GM18502 (cell line): ENCODE data around the gene S100B.
"Not testable (repeated sequence)": the region's sequence is repeated elsewhere in the genome, so short reads cannot be mapped to it uniquely, and the experiment has no call there.

Experiments used
- ATAC-seq: cut with Tn5 transposase; IDR thresholded peaks from one replicate; pipeline ENCODE4 v1.9.1; 2021; ENCODE audit warnings: mild to moderate bottlenecking; ENCODE audit not compliant: unreplicated experiment, poor library complexity

S100B gene

DNA sequence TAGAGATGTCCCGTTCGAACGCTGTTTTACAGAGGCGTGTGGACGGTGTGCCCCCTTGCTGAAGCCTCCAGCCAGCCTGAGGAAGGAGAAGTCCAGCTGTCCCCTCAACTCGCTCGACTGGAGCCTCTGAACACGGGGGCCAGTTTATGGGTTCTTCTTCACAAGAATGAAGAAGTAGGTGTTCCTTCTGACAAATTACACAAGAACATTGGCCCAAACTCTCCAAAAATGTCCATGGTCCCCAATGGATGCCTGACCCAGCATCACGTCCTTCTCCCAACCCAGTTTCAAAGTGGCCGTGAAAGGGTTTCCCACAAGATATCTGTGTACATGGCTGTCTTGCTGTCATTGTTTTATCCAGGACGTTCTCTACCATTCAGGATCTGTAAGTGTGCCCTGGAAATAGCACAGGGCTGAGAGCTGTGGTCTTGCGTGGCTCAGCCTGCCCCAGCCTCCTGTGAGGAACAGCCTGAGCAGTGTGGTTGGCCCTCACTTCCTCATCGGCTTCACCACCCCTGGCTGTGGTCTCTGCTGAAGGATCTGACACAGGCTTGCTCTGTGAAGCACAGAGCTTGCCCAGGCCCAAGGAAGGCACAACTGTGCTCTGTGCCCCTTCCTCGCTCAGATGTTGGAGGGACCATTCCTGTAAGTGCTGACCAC lies 1.0 kb upstream of the S100B start:
- ATAC-seq: peak; percentile 59

DNA sequence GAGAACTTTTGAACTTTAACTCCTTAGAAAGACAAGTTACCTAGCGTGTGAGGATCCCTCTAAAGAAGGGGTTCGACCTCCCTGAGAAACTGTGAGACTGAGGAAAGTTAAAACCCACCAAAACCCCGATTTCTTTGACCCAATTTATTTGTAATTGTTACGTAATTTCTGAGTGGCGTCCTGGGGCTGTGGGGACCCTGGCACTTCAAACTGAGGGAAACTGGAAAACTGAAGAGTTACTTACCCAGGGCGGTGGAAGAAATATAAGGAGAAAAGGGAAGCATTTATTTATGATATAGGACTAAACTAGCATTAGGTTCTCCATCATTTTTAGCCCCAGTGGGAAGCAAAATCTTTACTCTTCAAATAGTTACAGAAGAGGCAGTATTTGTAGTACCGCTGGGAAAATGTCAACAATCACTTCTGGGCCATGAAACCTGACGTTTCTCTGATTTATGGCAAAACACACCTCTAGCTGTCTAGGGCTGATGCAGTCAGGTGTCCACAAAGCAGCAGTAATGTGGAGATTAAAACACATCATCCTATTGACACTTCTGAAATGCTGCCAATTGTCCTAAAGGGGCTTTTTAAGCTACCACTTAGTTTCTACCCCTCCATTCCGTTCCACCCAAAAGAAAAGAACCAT lies 430 bp downstream of the S100B start:
- ATAC-seq: no peak

GRCh38 chr21:46603228-46603627 lies 1.7 kb downstream of the S100B start:
- no peak for ATAC-seq

DNA sequence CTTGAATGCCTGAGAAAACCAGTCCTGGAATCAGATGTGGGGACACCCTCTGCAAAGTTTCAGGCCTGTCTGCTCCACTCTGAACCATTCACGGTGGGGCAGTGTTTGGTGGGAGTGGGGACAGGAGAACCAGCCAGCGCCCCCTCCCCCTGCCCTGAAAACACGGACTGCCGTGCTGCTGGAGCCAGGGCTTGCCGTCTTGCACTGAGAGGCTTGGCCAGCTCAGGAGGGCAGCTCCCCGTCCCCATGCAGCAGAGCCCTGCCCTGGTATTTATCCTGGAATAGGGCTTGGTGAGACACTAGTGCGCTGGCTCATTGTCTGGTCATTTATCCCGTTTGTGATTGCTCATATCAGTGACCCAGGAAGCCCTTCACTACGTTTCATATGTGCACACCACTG lies 3.9 kb downstream of the S100B start:
- ATAC-seq: no peak

- ATAC-seq: no peak
Measured at GRCh38 chr21:46600305-46600704, 4.6 kb downstream of the S100B start.

GRCh38 chr21:46598581-46599572 lies 6.0 kb downstream of the S100B start:
- ATAC-seq: no peak

GRCh38 chr21:46597896-46598343 lies 7.0 kb downstream of the S100B start:
- ATAC-seq: no peak

- no peak for ATAC-seq
Measured at GRCh38 chr21:46597031-46597430, 7.9 kb downstream of the S100B start.

GRCh38 chr21:46596201-46596600 lies 8.7 kb downstream of the S100B start:
- ATAC-seq: no peak

- no peak for ATAC-seq
Measured at GRCh38 chr21:46594276-46594675, 10.6 kb downstream of the S100B start.

- ATAC-seq: no peak
Measured at GRCh38 chr21:46585191-46585953, 19.5 kb downstream of the S100B start.

- no peak for ATAC-seq
Measured at GRCh38 chr21:46581780-46582307, 23.0 kb downstream of the S100B start.

- ATAC-seq: not testable (repeated sequence)
Measured at GRCh38 chr21:46579394-46579793, 25.5 kb downstream of the S100B start.

DNA sequence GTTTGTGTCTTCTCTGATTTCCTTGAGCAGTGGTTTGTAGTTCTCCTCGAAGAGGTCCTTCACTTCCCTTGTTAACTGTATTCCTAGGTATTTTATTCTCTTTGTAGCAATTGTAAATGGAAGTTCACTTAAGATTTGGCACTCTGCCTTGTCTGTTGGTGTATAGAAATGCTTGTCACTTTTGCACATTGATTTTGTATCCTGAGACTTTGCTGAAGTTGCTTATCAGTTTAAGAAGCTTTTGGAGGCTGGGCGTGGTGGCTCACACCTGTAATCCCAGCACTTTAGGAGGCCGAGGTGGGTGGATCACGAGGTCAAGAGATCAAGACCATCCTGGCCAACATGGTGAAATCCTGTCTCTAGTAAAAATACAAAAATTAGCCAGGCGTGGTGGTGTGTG lies 27.1 kb downstream of the S100B start:
- not testable (repeated sequence) for ATAC-seq

DNA sequence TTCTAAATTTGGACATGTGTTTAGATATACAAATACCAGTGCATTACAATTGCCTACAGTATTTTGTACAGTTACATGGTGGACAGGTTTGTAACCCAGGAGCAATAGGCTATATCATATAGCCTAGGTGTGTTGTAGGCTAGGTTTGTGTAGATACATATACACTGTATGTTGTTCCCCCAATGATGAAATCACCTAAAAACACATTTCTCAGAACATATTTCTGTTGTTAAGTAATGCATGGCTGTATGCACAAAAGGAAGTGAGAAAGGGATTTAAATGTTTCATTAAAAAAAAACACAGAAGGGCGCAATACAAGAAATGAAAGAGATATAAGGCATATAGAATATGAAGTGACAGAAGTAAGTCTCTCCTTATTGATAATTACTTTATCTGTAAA lies 32.0 kb downstream of the S100B start:
- no peak for ATAC-seq

- no peak for ATAC-seq
Measured at GRCh38 chr21:46570631-46571030, 34.3 kb downstream of the S100B start.

- no peak for ATAC-seq
Measured at GRCh38 chr21:46570119-46570518, 34.8 kb downstream of the S100B start.

DNA sequence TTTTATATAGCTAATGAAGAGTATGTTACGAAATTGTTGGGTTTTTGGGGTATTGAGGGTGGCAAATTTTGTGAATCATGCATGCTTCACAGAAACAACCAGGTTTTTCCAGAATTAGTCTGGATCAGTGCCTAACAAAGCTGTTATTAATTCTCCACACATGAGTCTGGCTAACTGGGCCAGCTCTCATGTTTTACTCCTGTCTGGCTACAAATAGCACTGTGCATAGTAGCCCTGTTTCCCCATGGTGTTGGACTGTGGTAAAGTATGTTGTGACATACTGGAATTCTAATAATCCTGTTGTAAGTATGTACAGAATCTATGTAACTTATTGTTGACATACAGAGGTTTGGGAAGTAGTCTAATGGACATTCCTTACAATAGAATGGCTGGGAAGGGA lies 35.8 kb downstream of the S100B start:
- ATAC-seq: no peak

GRCh38 chr21:46568562-46568961 lies 36.3 kb downstream of the S100B start:
- no peak for ATAC-seq

DNA sequence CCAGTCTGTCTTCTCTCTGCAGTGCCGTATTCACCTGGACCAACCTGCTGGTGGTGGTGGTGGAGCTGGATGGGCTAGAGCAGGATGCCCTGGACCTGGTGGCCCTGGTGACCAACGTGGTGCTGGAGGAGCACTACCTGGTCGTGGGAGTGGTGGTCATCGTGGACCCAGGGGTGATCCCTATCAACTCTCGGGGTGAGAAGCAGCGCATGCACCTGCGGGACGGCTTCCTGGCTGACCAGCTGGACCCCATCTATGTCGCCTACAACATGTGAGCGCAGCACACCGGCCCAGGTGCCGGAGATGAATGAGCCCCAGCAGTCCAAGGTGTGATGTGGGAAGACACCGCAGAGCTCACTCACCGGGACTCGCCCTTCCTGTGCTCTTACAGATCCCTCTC lies 37.5 kb downstream of the S100B start:
- no peak for ATAC-seq
